Prostate gland (tissue), 2 donors: ENCODE measurements around the gene TMTC1. TPM values are rescaled to one million over a fixed set of nuclear protein-coding genes. Genes with fewer than 3 reads are reported as not detected.

Source experiments
- DNase-seq: peaks from one replicate; pipeline ENCODE4 v3.0.0-alpha.2; 2019; ENCODE audit warnings: low spot score
- H3K27ac ChIP-seq, 2 donors: fragments of 200-600 bp; sonication (generic); 2 replicates each; pipeline ENCODE4 v1.5.1; 2017 to 2019
- H3K27me3 ChIP-seq: fragments of 200-600 bp; sonication (generic); replicated peaks from 2 replicates; pipeline ENCODE4 v1.5.1; 2019; ENCODE audit not compliant: insufficient read depth
- H3K36me3 ChIP-seq, 2 donors: fragments of 200-600 bp; sonication (generic); 1 replicate in 1 of 2; 2 replicates in 1 of 2; pipeline versions ENCODE4 v1.5.1 to v1.8.1; 2017 to 2019
- H3K4me1 ChIP-seq: fragments of 200-600 bp; sonication (generic); replicated peaks from 2 replicates; pipeline ENCODE4 v1.5.1; 2019
- H3K4me3 ChIP-seq, 2 donors: fragments of 200-600 bp; sonication (generic); 2 replicates each; pipeline ENCODE4 v1.5.1; 2017 to 2019
- H3K9me3 ChIP-seq: fragments of 200-600 bp; sonication (generic); 2 replicates; pipeline ENCODE4 v1.5.1; 2017
- POLR2A ChIP-seq: fragments of 450-650 bp; IDR thresholded peaks from one replicate; pipeline ENCODE4 v1.6.1; 2016; ENCODE audit warnings: antibody characterized with exemption, mild to moderate bottlenecking
- POLR2AphosphoS5 ChIP-seq: sonication (generic); formaldehyde crosslinking; IDR thresholded peaks from one replicate; pipeline ENCODE4 v1.6.1; 2017; ENCODE audit warnings: antibody characterized with exemption
- WGBS: methylation state at CpG from one replicate; pipeline ENCODE4 v1.1.5; 2018; 5-methylcytosine and 5-hydroxymethylcytosine counted together
- intact Hi-C: fragments of 100-400 bp; cut with DNase I; formaldehyde crosslinking; loops from one replicate; pipeline ENCODE4 v1.14.2; 2022
- total RNA-seq, 2 donors: library from RNA; depleted of rRNA; stranded (reverse); fragments of >200 nt; gene quantifications; one replicate each; pipeline ENCODE4 v1.1.0, GENCODE V29; 2016
- TF ChIP-seq, protein P1 (sequence below), 4 experiments: fragments of 200-600 bp in 2 of 4; fragments of 450-650 bp in 2 of 4; sonication (generic) in 2 of 4; IDR thresholded peaks; 1 replicate in 3 of 4; 2 replicates in 1 of 4; pipeline ENCODE4 v1.5.1; 2016 to 2019; ENCODE audit warnings: antibody characterized with exemption in 4 of 4, mild to moderate bottlenecking in 2 of 4, moderate library complexity in 2 of 4

Gene TMTC1
- total RNA-seq, 2 donors from 2014 or later, result 12.9 to 25.2 TPM

DNA sequence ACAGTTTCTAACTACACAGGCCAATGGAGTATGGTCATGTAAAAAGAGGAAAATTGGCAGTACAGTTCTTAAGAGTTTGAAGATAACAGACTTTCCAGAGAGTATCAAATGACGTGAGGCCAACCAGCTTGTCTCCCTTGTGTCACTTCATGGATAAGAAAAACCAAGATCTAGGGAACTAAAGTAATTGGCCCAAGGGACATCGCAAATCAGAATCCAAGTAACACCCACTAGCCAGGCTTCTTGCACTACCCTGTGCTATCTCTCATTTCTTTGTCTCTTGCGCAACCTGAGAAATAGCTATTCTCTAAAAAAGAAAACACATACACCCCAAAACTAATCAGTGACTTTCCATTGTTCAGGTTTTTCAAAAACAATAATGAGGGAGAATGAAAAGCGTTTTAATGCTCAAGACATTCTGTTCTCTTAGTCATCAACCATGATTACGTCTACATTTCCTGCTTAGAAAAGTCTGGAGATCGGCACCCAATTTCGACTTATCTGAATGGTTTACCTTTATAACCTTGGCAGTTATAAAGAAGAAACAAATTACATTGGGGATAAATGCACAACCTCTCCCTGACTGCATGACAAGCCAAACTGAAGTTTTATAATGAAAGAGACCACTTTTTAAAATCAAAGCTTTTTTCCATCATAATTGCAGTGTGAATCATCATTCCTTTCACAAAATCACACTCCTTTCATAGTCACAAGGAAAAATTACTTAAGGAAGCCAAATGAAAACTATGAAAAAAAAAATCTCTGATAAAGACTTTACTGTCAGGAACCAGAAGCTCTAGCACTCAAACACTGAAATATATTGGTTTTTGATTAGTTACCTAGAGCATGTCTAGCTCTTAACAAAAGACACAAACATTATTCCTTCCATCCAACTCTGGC, 42.1 kb downstream of the TMTC1 start:
- intact Hi-C loops, result no loop called here
- Histone ChIP-seq H3K27ac (peak overlapping the region in 1 of 2 donors; percentile 12), H3K27me3 (no peaks in the 10 kb centered on the region), H3K36me3 (no peaks in the 10 kb centered on the region), H3K4me1 (no peaks in the 10 kb centered on the region), H3K4me3 (no peak overlapping the region), H3K9me3 (no peaks in the 10 kb centered on the region)
- 70% methylated on average over 7 of the region's 7 CpGs for WGBS
- TF ChIP-seq, protein P1, sequence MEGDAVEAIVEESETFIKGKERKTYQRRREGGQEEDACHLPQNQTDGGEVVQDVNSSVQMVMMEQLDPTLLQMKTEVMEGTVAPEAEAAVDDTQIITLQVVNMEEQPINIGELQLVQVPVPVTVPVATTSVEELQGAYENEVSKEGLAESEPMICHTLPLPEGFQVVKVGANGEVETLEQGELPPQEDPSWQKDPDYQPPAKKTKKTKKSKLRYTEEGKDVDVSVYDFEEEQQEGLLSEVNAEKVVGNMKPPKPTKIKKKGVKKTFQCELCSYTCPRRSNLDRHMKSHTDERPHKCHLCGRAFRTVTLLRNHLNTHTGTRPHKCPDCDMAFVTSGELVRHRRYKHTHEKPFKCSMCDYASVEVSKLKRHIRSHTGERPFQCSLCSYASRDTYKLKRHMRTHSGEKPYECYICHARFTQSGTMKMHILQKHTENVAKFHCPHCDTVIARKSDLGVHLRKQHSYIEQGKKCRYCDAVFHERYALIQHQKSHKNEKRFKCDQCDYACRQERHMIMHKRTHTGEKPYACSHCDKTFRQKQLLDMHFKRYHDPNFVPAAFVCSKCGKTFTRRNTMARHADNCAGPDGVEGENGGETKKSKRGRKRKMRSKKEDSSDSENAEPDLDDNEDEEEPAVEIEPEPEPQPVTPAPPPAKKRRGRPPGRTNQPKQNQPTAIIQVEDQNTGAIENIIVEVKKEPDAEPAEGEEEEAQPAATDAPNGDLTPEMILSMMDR (IDR thresholded peaks at IDR 0.05), result no peak
- TF ChIP-seq POLR2A, result no peak
- peak; percentile 8 for TF ChIP-seq POLR2AphosphoS5
- DNase-seq, result no peak

DNA sequence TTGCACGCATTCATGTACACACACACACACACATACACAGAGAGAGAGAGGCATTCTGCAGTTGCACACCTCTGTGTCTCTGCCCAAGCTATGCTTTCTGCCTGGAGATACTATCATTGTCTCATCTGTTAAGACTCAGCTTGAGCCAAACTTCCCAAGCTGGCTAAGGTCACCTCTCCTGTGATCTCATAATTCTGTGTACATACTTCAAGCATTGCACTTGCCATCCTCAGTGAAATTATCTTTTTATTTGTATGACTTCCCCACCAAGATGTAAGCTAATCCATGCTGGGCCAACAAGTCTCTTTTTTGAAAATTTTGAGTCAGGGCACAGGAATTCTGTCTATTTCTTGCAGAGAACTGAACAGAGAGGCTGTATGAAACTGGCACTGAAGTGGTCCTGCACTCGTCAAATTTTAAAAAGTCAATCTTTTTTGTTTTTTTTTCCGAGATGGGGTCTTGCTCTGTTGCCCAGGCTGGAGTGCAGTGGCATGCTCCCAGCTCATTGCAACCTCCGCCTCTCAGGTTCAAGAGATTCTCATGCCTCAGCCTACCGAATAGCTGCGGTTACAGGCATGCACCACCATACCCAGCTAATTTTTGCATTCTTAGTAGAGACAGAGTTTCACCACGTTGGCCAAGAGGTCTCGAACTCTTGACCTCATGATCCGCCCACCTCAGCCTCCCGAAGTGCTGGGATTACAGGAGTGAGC, 44.3 kb downstream of the TMTC1 start:
- no peaks in the 10 kb centered on the region for H3K4me1 ChIP-seq
- no peak for DNase-seq
- intact Hi-C loops, result no loop called here

DNA sequence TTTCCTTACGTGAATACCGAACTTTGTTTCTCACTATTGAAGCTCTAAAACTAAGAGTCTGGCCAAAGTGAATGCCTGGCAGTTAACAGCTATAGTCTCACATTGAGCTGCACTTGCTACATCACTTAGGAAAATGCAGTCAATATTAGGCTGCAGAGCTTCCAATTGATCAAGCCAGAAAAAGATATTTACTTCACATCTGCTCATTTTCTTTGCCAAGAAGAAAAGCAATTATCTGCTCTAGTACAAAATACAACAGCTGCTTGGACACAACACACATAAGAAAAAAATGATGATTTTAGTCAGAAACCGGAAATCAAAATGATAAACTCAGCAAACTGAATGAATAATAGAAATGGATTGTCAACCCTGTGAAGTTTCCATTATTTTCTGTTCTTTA, 45.4 kb downstream of the TMTC1 start:
- no peak for DNase-seq
- H3K4me1 ChIP-seq, result no peaks in the 10 kb centered on the region
- intact Hi-C loops, result no loop called here

More for the DNA sequence above, 44.3 kb downstream of the TMTC1 start:
- WGBS, result 87% methylated on average over 10 of the region's 10 CpGs
- H3K27me3 ChIP-seq, result no peaks in the 10 kb centered on the region
- no peaks in the 10 kb centered on the region for H3K36me3 ChIP-seq
- TF ChIP-seq POLR2AphosphoS5 (no peak), POLR2A (no peak)
- TF ChIP-seq, protein P1 (IDR thresholded peaks at IDR 0.05), result no peak
- no peak overlapping the region for H3K27ac ChIP-seq
- no peak overlapping the region for H3K4me3 ChIP-seq
- H3K9me3 ChIP-seq, result no peaks in the 10 kb centered on the region

DNA sequence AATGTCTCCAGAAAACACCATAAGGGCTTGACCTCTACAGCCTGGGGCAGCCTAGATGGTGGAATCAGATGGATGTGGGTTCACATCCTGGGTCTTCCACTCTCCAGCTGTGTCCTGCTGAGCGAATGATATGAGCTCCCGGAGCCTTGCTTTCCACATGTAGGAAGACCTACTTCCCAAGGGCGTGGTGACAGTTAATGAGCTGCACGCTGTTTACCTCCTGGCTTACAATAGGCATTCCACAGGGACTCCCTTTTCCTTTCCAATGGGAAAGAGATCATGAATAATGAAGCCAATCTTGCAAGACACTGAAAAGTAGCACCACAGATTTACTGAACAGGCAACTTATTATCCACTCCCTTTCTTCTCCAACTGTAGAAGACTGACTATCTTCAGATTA, 46.1 kb downstream of the TMTC1 start:
- no peaks in the 10 kb centered on the region for H3K9me3 ChIP-seq
- intact Hi-C loops, result no loop called here
- H3K27ac ChIP-seq, result no peak overlapping the region
- H3K36me3 ChIP-seq, result no peaks in the 10 kb centered on the region
- no peak for DNase-seq
- H3K4me1 ChIP-seq, result no peaks in the 10 kb centered on the region
- no peak overlapping the region for H3K4me3 ChIP-seq
- TF ChIP-seq POLR2A (no peak), POLR2AphosphoS5 (no peak)
- TF ChIP-seq, protein P1 (IDR thresholded peaks at IDR 0.05), result no peak
- 79% methylated on average over 4 of the region's 4 CpGs for WGBS
- no peaks in the 10 kb centered on the region for H3K27me3 ChIP-seq

More for the DNA sequence above, 45.4 kb downstream of the TMTC1 start:
- Histone ChIP-seq H3K36me3 (no peaks in the 10 kb centered on the region), H3K9me3 (no peaks in the 10 kb centered on the region), H3K4me3 (no peak overlapping the region), H3K27ac (no peak overlapping the region), H3K27me3 (no peaks in the 10 kb centered on the region)
- WGBS, result 79% methylated on average over 3 of the region's 3 CpGs
- TF ChIP-seq POLR2A, result no peak
- TF ChIP-seq, protein P1 (IDR thresholded peaks at IDR 0.05), result no peak
- TF ChIP-seq POLR2AphosphoS5, result no peak
